HUES48 (cell line): ENCODE results near the gene MAP6.

Source experiments
- H3K27ac ChIP-seq: one replicate; pipeline ENCODE4 v1.7.0; 2013; ENCODE audit warnings: low read depth, low read length, inconsistent platforms
- H3K27me3 ChIP-seq: 2 replicates; pipeline ENCODE4 v1.6.1; 2013; ENCODE audit warnings: mild to moderate bottlenecking, low read length; ENCODE audit not compliant: control insufficient read depth, insufficient read depth
- H3K36me3 ChIP-seq: 2 replicates; pipeline ENCODE4 v1.6.1; 2013; ENCODE audit warnings: low read length; ENCODE audit not compliant: control insufficient read depth, insufficient read depth
- H3K4me1 ChIP-seq: 2 replicates; pipeline ENCODE4 v1.6.1; 2013; ENCODE audit warnings: mild to moderate bottlenecking, low read length; ENCODE audit not compliant: control insufficient read depth, insufficient read depth
- H3K4me3 ChIP-seq: 2 replicates; pipeline ENCODE4 v1.5.1; 2013; ENCODE audit warnings: mild to moderate bottlenecking, low read depth, low read length
- H3K9ac ChIP-seq: 2 replicates; pipeline ENCODE4 v1.6.1; 2013; ENCODE audit warnings: mild to moderate bottlenecking, low read depth, low read length, moderate library complexity
- H3K9me3 ChIP-seq: 2 replicates; pipeline ENCODE4 v1.6.1; 2013; ENCODE audit warnings: low read length; ENCODE audit not compliant: control insufficient read depth, insufficient read depth

The MAP6 gene

GRCh38 chr11:75548595-75549272 is 120.1 kb downstream of the MAP6 start:
- peaks cover 4% of the 10 kb centered on the region for H3K4me1 ChIP-seq
- H3K36me3 ChIP-seq: no peaks in the 10 kb centered on the region
- no peak overlapping the region for H3K9ac ChIP-seq
- H3K9me3 ChIP-seq: no peaks in the 10 kb centered on the region
- H3K4me3 ChIP-seq: no peak overlapping the region
- no peak overlapping the region for H3K27ac ChIP-seq
- no peaks in the 10 kb centered on the region for H3K27me3 ChIP-seq

DNA sequence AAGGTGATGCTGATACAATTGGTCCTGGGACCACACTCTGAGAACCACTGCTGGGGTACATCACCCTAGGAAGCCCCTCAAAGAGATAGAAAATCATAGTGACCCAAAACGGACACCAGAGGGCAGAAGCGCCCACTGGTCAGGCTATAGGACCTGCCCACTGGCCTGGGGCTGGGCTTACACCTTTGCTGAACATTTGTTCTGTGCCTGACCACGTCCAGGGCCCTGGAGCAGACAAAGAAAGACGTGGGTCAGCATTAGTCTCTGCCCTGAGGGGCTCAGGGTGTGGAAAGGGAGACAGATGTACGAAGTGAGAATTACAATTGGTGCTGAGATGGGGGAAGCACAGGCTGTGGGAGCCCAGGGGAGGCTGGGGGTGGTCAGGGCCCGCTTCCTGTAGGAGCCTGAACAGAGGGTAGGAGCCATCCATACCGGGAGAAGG is 121.2 kb downstream of the MAP6 start:
- Histone ChIP-seq H3K9ac (no peak overlapping the region), H3K4me1 (peaks cover 4% of the 10 kb centered on the region), H3K27ac (no peak overlapping the region), H3K27me3 (no peaks in the 10 kb centered on the region), H3K36me3 (no peaks in the 10 kb centered on the region), H3K4me3 (no peak overlapping the region), H3K9me3 (no peaks in the 10 kb centered on the region)

GRCh38 chr11:75547177-75547576 is 121.7 kb downstream of the MAP6 start:
- no peak overlapping the region for H3K4me3 ChIP-seq

DNA sequence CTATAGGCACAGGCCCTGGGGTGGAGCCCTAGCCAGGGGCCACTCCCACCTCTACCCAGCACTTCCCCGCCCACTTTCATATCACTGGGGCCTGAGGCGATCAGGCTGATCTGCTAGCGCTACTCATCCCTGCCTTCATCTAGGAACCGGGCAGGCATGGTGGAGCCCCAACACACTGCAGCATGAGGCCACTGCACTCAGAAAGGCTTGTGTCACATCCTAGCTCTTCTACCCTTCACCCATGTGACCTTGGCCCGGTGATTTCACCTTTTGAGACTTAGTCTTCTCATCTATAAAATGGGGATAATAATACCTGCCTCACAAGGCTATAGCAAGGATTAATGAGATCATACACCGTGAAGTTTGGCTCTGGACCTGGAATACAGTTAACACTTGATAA is 125.0 kb downstream of the MAP6 start:
- H3K4me3 ChIP-seq: no peak overlapping the region
- H3K9ac ChIP-seq: no peak overlapping the region
- H3K36me3 ChIP-seq: no peaks in the 10 kb centered on the region
- no peak overlapping the region for H3K27ac ChIP-seq
- no peaks in the 10 kb centered on the region for H3K27me3 ChIP-seq
- H3K9me3 ChIP-seq: no peaks in the 10 kb centered on the region
- peaks cover 4% of the 10 kb centered on the region for H3K4me1 ChIP-seq

More at GRCh38 chr11:75547177-75547576, 121.7 kb downstream of the MAP6 start:
- no peak overlapping the region for H3K9ac ChIP-seq
- no peak overlapping the region for H3K27ac ChIP-seq
- no peaks in the 10 kb centered on the region for H3K27me3 ChIP-seq
- peaks cover 4% of the 10 kb centered on the region for H3K4me1 ChIP-seq
- H3K9me3 ChIP-seq: no peaks in the 10 kb centered on the region
- no peaks in the 10 kb centered on the region for H3K36me3 ChIP-seq

DNA sequence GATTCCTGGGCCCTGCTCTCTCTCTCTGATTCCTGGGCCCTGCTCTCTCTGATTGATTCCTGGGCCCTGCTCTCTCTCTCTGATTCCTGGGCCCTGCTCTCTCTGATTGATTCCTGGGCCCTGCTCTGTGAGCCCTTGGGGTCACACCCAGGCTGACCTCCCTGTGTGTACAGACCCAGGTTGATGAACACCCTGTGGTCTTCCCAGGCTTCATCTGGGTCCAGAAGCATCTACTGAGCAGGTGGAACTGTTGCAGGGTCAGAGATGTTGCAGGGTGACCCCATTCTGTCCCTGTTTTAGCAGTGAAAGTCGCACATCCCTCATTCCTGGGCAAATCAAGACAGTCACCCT is 126.8 kb downstream of the MAP6 start:
- Histone ChIP-seq H3K9me3 (no peaks in the 10 kb centered on the region), H3K4me1 (no peaks in the 10 kb centered on the region), H3K4me3 (no peak overlapping the region), H3K27me3 (no peaks in the 10 kb centered on the region), H3K36me3 (no peaks in the 10 kb centered on the region), H3K9ac (no peak overlapping the region), H3K27ac (no peak overlapping the region)

GRCh38 chr11:75541193-75542087 is 127.4 kb downstream of the MAP6 start:
- Histone ChIP-seq H3K4me3 (no peak overlapping the region), H3K9me3 (no peaks in the 10 kb centered on the region), H3K4me1 (no peaks in the 10 kb centered on the region), H3K27ac (no peak overlapping the region), H3K27me3 (no peaks in the 10 kb centered on the region), H3K9ac (no peak overlapping the region), H3K36me3 (no peaks in the 10 kb centered on the region)

GRCh38 chr11:75539459-75540334 is 129.1 kb downstream of the MAP6 start:
- H3K4me3 ChIP-seq: no peak overlapping the region
- H3K27me3 ChIP-seq: no peaks in the 10 kb centered on the region
- no peaks in the 10 kb centered on the region for H3K9me3 ChIP-seq
- H3K4me1 ChIP-seq: no peaks in the 10 kb centered on the region
- no peak overlapping the region for H3K9ac ChIP-seq
- no peaks in the 10 kb centered on the region for H3K36me3 ChIP-seq
- H3K27ac ChIP-seq: no peak overlapping the region

DNA sequence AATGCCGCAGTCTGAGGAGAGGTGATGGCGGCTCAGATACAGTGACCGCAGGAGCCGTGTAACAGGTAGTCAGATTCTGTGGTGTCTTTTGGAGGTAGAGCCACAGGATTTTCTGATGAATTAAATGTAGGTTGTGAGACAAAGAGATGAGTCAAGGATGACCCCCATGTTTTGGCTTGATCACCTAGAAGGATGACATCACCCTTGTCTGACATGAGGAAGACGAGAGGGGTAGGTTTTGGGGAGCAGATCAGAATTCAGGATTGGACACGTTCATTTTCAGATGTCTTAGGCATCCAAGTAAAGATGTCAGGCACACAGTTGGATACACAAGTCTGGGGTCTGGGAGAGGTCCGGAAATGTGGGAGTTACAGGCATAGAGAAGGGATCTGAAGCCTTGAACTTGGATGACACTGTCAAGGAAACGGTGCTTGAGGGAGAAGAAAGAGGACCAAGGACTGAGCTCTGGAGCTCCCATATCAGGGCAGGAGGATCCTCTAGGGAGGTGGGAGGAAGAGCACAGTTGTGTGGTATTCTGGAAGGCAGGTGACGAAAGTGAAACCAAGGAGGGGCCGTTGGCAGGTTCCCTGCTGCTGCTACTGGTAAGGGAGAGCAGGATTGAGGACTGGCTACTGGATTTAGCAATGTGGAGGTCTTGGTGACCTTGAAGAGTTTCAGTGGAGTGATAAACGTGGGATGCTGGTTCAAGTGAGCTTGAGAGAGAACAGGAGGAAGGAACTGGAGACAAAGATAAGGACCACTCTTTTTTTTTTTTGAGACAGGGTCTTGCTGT is 130.5 kb downstream of the MAP6 start:
- Histone ChIP-seq H3K4me1 (no peaks in the 10 kb centered on the region), H3K9ac (no peak overlapping the region), H3K36me3 (no peaks in the 10 kb centered on the region), H3K4me3 (no peak overlapping the region), H3K27me3 (no peaks in the 10 kb centered on the region), H3K27ac (no peak overlapping the region), H3K9me3 (no peaks in the 10 kb centered on the region)

DNA sequence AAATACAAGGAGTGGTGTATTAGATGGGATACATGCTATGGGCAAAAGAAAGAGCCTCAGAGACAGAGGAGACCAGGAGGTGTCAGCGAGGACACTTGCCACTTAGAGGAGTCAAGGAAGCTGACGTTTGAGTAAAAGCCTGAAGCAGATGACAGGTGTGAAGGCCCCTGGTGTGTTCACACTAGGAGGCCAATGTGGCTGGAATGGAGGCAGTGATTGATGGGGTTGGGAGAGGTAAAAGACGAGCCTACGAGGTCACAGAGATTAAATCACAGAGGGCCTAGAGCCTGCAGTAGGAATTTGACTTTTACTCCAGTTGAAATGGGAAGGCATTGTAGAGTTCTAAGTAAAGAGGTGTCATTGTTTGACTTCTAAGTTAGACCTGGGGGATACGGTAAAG is 131.1 kb downstream of the MAP6 start:
- Histone ChIP-seq H3K27ac (no peak overlapping the region), H3K4me3 (no peak overlapping the region), H3K27me3 (no peaks in the 10 kb centered on the region), H3K9ac (no peak overlapping the region), H3K9me3 (no peaks in the 10 kb centered on the region), H3K4me1 (no peaks in the 10 kb centered on the region), H3K36me3 (no peaks in the 10 kb centered on the region)
